ENCODE results near the gene NKTR. TPM values are rescaled to one million over a fixed set of nuclear protein-coding genes. Genes with fewer than 3 reads are reported as not detected.

NKTR gene
- total and polyA plus RNA-seq, 9 of the 15 experiments (the other 6 are each of a cell fraction or from before 2014, with no cell fraction given), result 19.7 to 123 (median 92.6) TPM

GRCh38 chr3:42675909-42676308 lies 75.4 kb downstream of the NKTR start:
- TF ChIP-seq ESRRA (IDR thresholded peaks at IDR 0.05; ENCODE audit: borderline replicate concordance, low read depth), result no peak
- TF ChIP-seq RBM25 (IDR thresholded peaks at IDR 0.05; ENCODE audit: low read depth, low read length, severe bottlenecking), result peak; percentile 86
- no peak for TF ChIP-seq SIX5 (IDR thresholded peaks at IDR 0.05; ENCODE audit: borderline replicate concordance in 1 of 2, insufficient read depth in 1 of 2, low read depth in 1 of 2, low read length in 2 of 2)
- TF ChIP-seq MEF2A (IDR thresholded peaks at IDR 0.05; ENCODE audit: control insufficient read depth, low read depth, low read length), result no peak
- TF ChIP-seq TRIM28 (IDR thresholded peaks at IDR 0.05), result 0 out of 2 replicates have a peak, but pooled peaks have one; percentile 15
- no peak for TF ChIP-seq EP300 (IDR thresholded peaks at IDR 0.05; ENCODE audit: low read length)
- no peak for TF ChIP-seq CGGBP1 (CRISPR knock-in tag; IDR thresholded peaks at IDR 0.05)
- TF ChIP-seq ZNF224 (CRISPR knock-in tag; IDR thresholded peaks at IDR 0.05), result no peak
- TF ChIP-seq ZNF507 (tag; conservative IDR thresholded peaks at IDR 0.05), result no peak
- TF ChIP-seq NFXL1 (CRISPR knock-in tag; IDR thresholded peaks at IDR 0.05), result no peak
- no peak for FAIRE-seq
- H3K4me2 ChIP-seq (ENCODE audit: insufficient read depth, low read length), result no peak overlapping the region
- H2AFZ ChIP-seq (ENCODE audit: low read depth, low read length), result no peak overlapping the region
- in situ Hi-C loops (cut with MboI) (no loop called here), intact Hi-C loops (cut with micrococcal nuclease) (no loop called here)
- 3% methylated on average over 2 of the region's 2 CpGs for WGBS (ENCODE audit: insufficient coverage, low coverage, missing lambda C conversion rate)
- ATAC-seq, result no peak
- H4K20me1 ChIP-seq (replicated peaks; ENCODE audit: control insufficient read depth, insufficient read depth, low read length), result no peaks in the 10 kb centered on the region
- H3K4me1 ChIP-seq (replicated peaks in 1 of 2; ENCODE audit: control insufficient read depth in 2 of 2, insufficient read depth in 2 of 2, low read length in 2 of 2), result no peaks in the 10 kb centered on the region
- ChIA-PET POLR2A (interaction anchor here (1.2 kb wide), 1 partner anchor 23 kb away, joined by 3 read pairs; no protein-coding TSS in a partner anchor), CTCF (ENCODE audit: low intra/inter-chr PET ratio) (no interaction called here)
- BruUV-seq (replicated peaks), result no TSS peak
- H3K9me3 ChIP-seq (replicated peaks; ENCODE audit: control insufficient read depth, insufficient read depth, low read depth, low read length), result no peaks in the 10 kb centered on the region
- no peak for DNase-seq (ENCODE audit: extremely low read depth in 1 of 4, low spot score in 3 of 4)
- no peaks in the 10 kb centered on the region for H3K79me2 ChIP-seq (ENCODE audit: control insufficient read depth, insufficient read depth, low read length)
- H3K27me3 ChIP-seq (ENCODE audit: control insufficient read depth in 2 of 2, insufficient read depth in 2 of 2, low read length in 2 of 2), result peaks cover 11 to 16% of the 10 kb centered on the region in 2 experiments; a peak in 4 of 5 replicates
- no peaks in the 10 kb centered on the region for H3K36me3 ChIP-seq (ENCODE audit: control insufficient read depth, insufficient read depth, low read length)
- H3K9ac ChIP-seq (ENCODE audit: insufficient read depth in 1 of 2, low read depth in 2 of 2, low read length in 2 of 2), result no peak overlapping the region
- no peaks in the 10 kb centered on the region for H3K9me1 ChIP-seq (ENCODE audit: control insufficient read depth, insufficient read depth, low read length)
- no peak overlapping the region for H3K27ac ChIP-seq (ENCODE audit: extremely low read depth, low read depth, low read length)
- no peak overlapping the region for H3K4me3 ChIP-seq

Data from K562 (cell line).